ENCODE data around the gene TMED9. TPM values are rescaled to one million over a fixed set of nuclear protein-coding genes. Genes with fewer than 3 reads are reported as not detected.
"Not testable (repeated sequence)": the region's sequence is repeated elsewhere in the genome, so short reads cannot be mapped to it uniquely, and the experiment has no call there.

TMED9 gene
- total RNA-seq, 4 donors from 2014 or later = 34.4 to 85.9 (median 70.9) TPM

- H3K9me3 ChIP-seq; intact Hi-C loops (cut with DNase I; ENCODE audit: low total_unique reads); DNase-seq; H3K4me3 ChIP-seq; in situ Hi-C loops (cut with MboI; ENCODE audit: low pct_ligation_motif_present in 1 of 4, low pct_unique_long_range_greater_than_20kb in 1 of 4, low sequenced_read_pairs in 3 of 4); H3K4me1 ChIP-seq; H3K27ac ChIP-seq; H3K36me3 ChIP-seq; H3K27me3 ChIP-seq: not testable (repeated sequence)
- WGBS, 2 donors (ENCODE audit: low coverage in 1 of 2) = no CpG with 5 or more reads among the region's 1 CpG
Measured at GRCh38 chr5:177645462-177645861, 53.5 kb downstream of the TMED9 start.

Other genes starting within 250 kb of the TMED9 start
- gene LMAN2, start 240.5 kb upstream of the TMED9 start, total RNA-seq = 100 to 1,000 TPM; 236 to 322 (median 293) TPM
- gene RGS14, start 234.3 kb upstream of the TMED9 start, total RNA-seq = 10 to 100 TPM; 16.5 to 49.6 (median 24.4) TPM
- under 1 TPM in 1 of 4 donors, not detected in 3; 0.55 TPM for gene SLC34A1, start 207.8 kb upstream of the TMED9 start, total RNA-seq
- gene PFN3, start 191.5 kb upstream of the TMED9 start, total RNA-seq = not detected
- gene F12, start 182.6 kb upstream of the TMED9 start, total RNA-seq = 10 to 100 TPM in 1 of 4 donors, 1 to 10 TPM in 3; 2.6 to 20.1 (median 5.6) TPM
- gene GRK6, start 165.5 kb upstream of the TMED9 start, total RNA-seq = 10 to 100 TPM; 21.5 to 40.5 (median 36.4) TPM
- 1 to 10 TPM in 3 of 4 donors, not detected in 1; 2.1 to 5.0 (median 2.5) TPM for gene PRR7, start 145.4 kb upstream of the TMED9 start, total RNA-seq
- 100 to 1,000 TPM in 1 of 4 donors, 10 to 100 TPM in 3; 10.1 to 201 (median 17.4) TPM for gene DBN1, start 118.6 kb upstream of the TMED9 start, total RNA-seq
- 100 to 1,000 TPM in 1 of 4 donors, 10 to 100 TPM in 3; 52.6 to 256 (median 78.6) TPM for gene PDLIM7, start 94.6 kb upstream of the TMED9 start, total RNA-seq
- 10 to 100 TPM in 2 of 4 donors, 1 to 10 TPM in 1, under 1 TPM in 1; 0.60 to 17.2 (median 7.8) TPM for gene DOK3, start 82.4 kb upstream of the TMED9 start, total RNA-seq
- gene DDX41, start 75.2 kb upstream of the TMED9 start, total RNA-seq = 100 to 1,000 TPM in 2 of 4 donors, 10 to 100 TPM in 2; 96.5 to 170 (median 130) TPM
- gene FAM193B, start 37.6 kb upstream of the TMED9 start, total RNA-seq = 100 to 1,000 TPM in 1 of 4 donors, 10 to 100 TPM in 3; 59.7 to 128 (median 63.5) TPM
- 10 to 100 TPM; 17.9 to 38.5 (median 27.0) TPM for gene B4GALT7, start 7.9 kb downstream of the TMED9 start, total RNA-seq
- under 1 TPM in 2 of 4 donors, not detected in 2; 0.14 to 0.48 TPM for gene FAM153A, start 190.7 kb downstream of the TMED9 start, total RNA-seq

All from transverse colon (tissue), 4 donors.